Pulmonary artery endothelial cell (primary cell): ENCODE data around the gene PRSS27. TPM values are rescaled to one million over a fixed set of nuclear protein-coding genes. Genes with fewer than 3 reads are reported as not detected.
"Not testable (repeated sequence)": the region's sequence is repeated elsewhere in the genome, so short reads cannot be mapped to it uniquely, and the experiment has no call there.

Source experiments
- DNase-seq: peaks from one replicate; pipeline ENCODE4 v3.0.0-alpha.2; 2011; ENCODE audit warnings: low read depth, low spot score
- total RNA-seq: library from RNA; depleted of rRNA; stranded (reverse); fragments of >200 nt; gene quantifications from 2 replicates; pipeline ENCODE4 v1.2.3, GENCODE V29; 2014

PRSS27 gene
- total RNA-seq, 1 donor from 2014 or later: 0.33 TPM

- DNase-seq: no peak
These were observed 4.9 kb upstream of the PRSS27 start for GRCh38 chr16:2724816-2725348.

GRCh38 chr16:2724088-2724676, 4.2 kb upstream of the PRSS27 start:
- DNase-seq: no peak

- DNase-seq: not testable (repeated sequence)
These were observed 1.7 kb upstream of the PRSS27 start for GRCh38 chr16:2721634-2722173.

- peak; percentile 30 for DNase-seq
These were observed 952 bp upstream of the PRSS27 start for GRCh38 chr16:2720719-2721633.

GRCh38 chr16:2719328-2720063, 528 bp downstream of the PRSS27 start:
- no peak for DNase-seq

GRCh38 chr16:2717383-2718263, 2.4 kb downstream of the PRSS27 start:
- no peak for DNase-seq

- no peak for DNase-seq
These were observed 3.1 kb downstream of the PRSS27 start for GRCh38 chr16:2716948-2717347.

- DNase-seq: no peak
These were observed 3.8 kb downstream of the PRSS27 start for GRCh38 chr16:2715966-2716885.

GRCh38 chr16:2715519-2715918, 4.5 kb downstream of the PRSS27 start:
- no peak for DNase-seq

- no peak for DNase-seq
These were observed 5.0 kb downstream of the PRSS27 start for GRCh38 chr16:2715064-2715463.

GRCh38 chr16:2713985-2714774, 5.8 kb downstream of the PRSS27 start:
- DNase-seq: no peak

GRCh38 chr16:2713523-2713922, 6.5 kb downstream of the PRSS27 start:
- DNase-seq: no peak

- DNase-seq: no peak
These were observed 7.5 kb downstream of the PRSS27 start for GRCh38 chr16:2712546-2712945.

GRCh38 chr16:2712063-2712441, 8.0 kb downstream of the PRSS27 start:
- no peak for DNase-seq

- no peak for DNase-seq
These were observed 8.5 kb downstream of the PRSS27 start for GRCh38 chr16:2711370-2712062.

- no peak for DNase-seq
These were observed 9.3 kb downstream of the PRSS27 start for GRCh38 chr16:2710711-2711231.

- no peak for DNase-seq
These were observed 9.9 kb downstream of the PRSS27 start for GRCh38 chr16:2710021-2710710.
